ENCODE measurements around the gene RXRA.
A peak's percentile ranks its signal among the peaks of the same experiment; 100 is the strongest.

Gene RXRA

GRCh38 chr9:134445000-134445399 lies 118.7 kb downstream of the RXRA start:
- Histone ChIP-seq H3K36me3 (peaks cover 4% of the 10 kb centered on the region), H3K4me3 (ENCODE audit: low read depth in 1 of 2, low read length in 1 of 2) (no peak overlapping the region), H3K27me3 (peaks cover 36% of the 10 kb centered on the region), H3K4me1 (ENCODE audit: control insufficient read depth in 1 of 2, insufficient read depth in 1 of 2, low read depth in 1 of 2, low read length in 1 of 2) (peaks cover 26 to 41% of the 10 kb centered on the region in 2 experiments), H3K27ac (peak overlapping the region; percentile 88), H3K9me3 (peaks cover 11% of the 10 kb centered on the region)
- TF ChIP-seq CTCF (IDR thresholded peaks at IDR 0.05): no peak

- TF ChIP-seq CTCF (IDR thresholded peaks at IDR 0.05): peak; percentile 70
- H3K36me3 ChIP-seq: no peaks in the 10 kb centered on the region
Measured at GRCh38 chr9:134449180-134449916, 123.1 kb downstream of the RXRA start.

GRCh38 chr9:134451700-134452458 lies 125.6 kb downstream of the RXRA start:
- Histone ChIP-seq H3K4me3 (ENCODE audit: low read depth in 1 of 2, low read length in 1 of 2) (no peak overlapping the region), H3K36me3 (no peaks in the 10 kb centered on the region), H3K27ac (no peak overlapping the region), H3K9me3 (peaks cover 8% of the 10 kb centered on the region), H3K4me1 (ENCODE audit: control insufficient read depth in 1 of 2, insufficient read depth in 1 of 2, low read depth in 1 of 2, low read length in 1 of 2) (peaks cover 13 to 16% of the 10 kb centered on the region in 2 experiments), H3K27me3 (peaks cover 17% of the 10 kb centered on the region)
- no peak for TF ChIP-seq CTCF (IDR thresholded peaks at IDR 0.05)

More at GRCh38 chr9:134449180-134449916, 123.1 kb downstream of the RXRA start:
- Histone ChIP-seq H3K9me3 (peaks cover 11% of the 10 kb centered on the region), H3K4me1 (ENCODE audit: control insufficient read depth in 1 of 2, insufficient read depth in 1 of 2, low read depth in 1 of 2, low read length in 1 of 2) (no peaks in the 10 kb centered on the region), H3K27me3 (peaks cover 17% of the 10 kb centered on the region), H3K27ac (peak overlapping the region; percentile 1), H3K4me3 (ENCODE audit: low read depth in 1 of 2, low read length in 1 of 2) (no peak overlapping the region)

- TF ChIP-seq CTCF (IDR thresholded peaks at IDR 0.05): no peak
- Histone ChIP-seq H3K4me3 (ENCODE audit: low read depth in 1 of 2, low read length in 1 of 2) (no peak overlapping the region), H3K4me1 (ENCODE audit: control insufficient read depth in 1 of 2, insufficient read depth in 1 of 2, low read depth in 1 of 2, low read length in 1 of 2) (peaks cover 16 to 18% of the 10 kb centered on the region in 2 experiments), H3K9me3 (peaks cover 8% of the 10 kb centered on the region), H3K36me3 (no peaks in the 10 kb centered on the region), H3K27me3 (peaks cover 17% of the 10 kb centered on the region), H3K27ac (no peak overlapping the region)
Measured at GRCh38 chr9:134452728-134453127, 126.5 kb downstream of the RXRA start.

GRCh38 chr9:134453776-134454475 lies 127.7 kb downstream of the RXRA start:
- no peak for TF ChIP-seq CTCF (IDR thresholded peaks at IDR 0.05)
- peaks cover 17% of the 10 kb centered on the region for H3K27me3 ChIP-seq
- H3K9me3 ChIP-seq: no peaks in the 10 kb centered on the region
- no peak overlapping the region for H3K4me3 ChIP-seq (ENCODE audit: low read depth in 1 of 2, low read length in 1 of 2)
- H3K4me1 ChIP-seq (ENCODE audit: control insufficient read depth in 1 of 2, insufficient read depth in 1 of 2, low read depth in 1 of 2, low read length in 1 of 2): peaks cover 16 to 18% of the 10 kb centered on the region in 2 experiments
- H3K27ac ChIP-seq: no peak overlapping the region
- H3K36me3 ChIP-seq: no peaks in the 10 kb centered on the region
